ENCODE data around the gene HDLBP.

HDLBP gene

GRCh38 chr2:241226723-241227572, 88.5 kb downstream of the HDLBP start:
- no peak for DNase-seq

GRCh38 chr2:241225983-241226382, 89.5 kb downstream of the HDLBP start:
- no peak for DNase-seq

- DNase-seq: no peak
These were observed 89.9 kb downstream of the HDLBP start for GRCh38 chr2:241225545-241225944.

GRCh38 chr2:241224851-241225438, 90.5 kb downstream of the HDLBP start:
- no peak for DNase-seq

- DNase-seq: no peak
These were observed 91.2 kb downstream of the HDLBP start for GRCh38 chr2:241224018-241224850.

- no peak for DNase-seq
These were observed 92.1 kb downstream of the HDLBP start for GRCh38 chr2:241223211-241224017.

- DNase-seq: no peak
These were observed 95.6 kb downstream of the HDLBP start for GRCh38 chr2:241219856-241220356.

GRCh38 chr2:241219030-241219382, 96.5 kb downstream of the HDLBP start:
- no peak for DNase-seq

GRCh38 chr2:241218131-241219029, 97.1 kb downstream of the HDLBP start:
- no peak for DNase-seq

GRCh38 chr2:241217320-241218031, 98.0 kb downstream of the HDLBP start:
- DNase-seq: no peak

- DNase-seq: no peak
These were observed 99.2 kb downstream of the HDLBP start for GRCh38 chr2:241216211-241216761.

- DNase-seq: no peak
These were observed 100.1 kb downstream of the HDLBP start for GRCh38 chr2:241215421-241215820.

- no peak for DNase-seq
These were observed 100.7 kb downstream of the HDLBP start for GRCh38 chr2:241214766-241215165.

GRCh38 chr2:241214209-241214608, 101.3 kb downstream of the HDLBP start:
- DNase-seq: no peak

GRCh38 chr2:241213567-241213966, 101.9 kb downstream of the HDLBP start:
- DNase-seq: no peak

GRCh38 chr2:241213041-241213440, 102.4 kb downstream of the HDLBP start:
- no peak for DNase-seq

- no peak for DNase-seq
These were observed 104.2 kb downstream of the HDLBP start for GRCh38 chr2:241211276-241211675.

GRCh38 chr2:241209271-241209670, 106.2 kb downstream of the HDLBP start:
- no peak for DNase-seq

GRCh38 chr2:241208058-241208457, 107.4 kb downstream of the HDLBP start:
- DNase-seq: no peak

GRCh38 chr2:241207641-241208040, 107.8 kb downstream of the HDLBP start:
- DNase-seq: no peak

- no peak for DNase-seq
These were observed 108.3 kb downstream of the HDLBP start for GRCh38 chr2:241207151-241207550.
